Stimulated activated CD8-positive, alpha-beta memory T cell treated with anti-CD3 and anti-CD28 coated beads, Interleukin-2, amount 100 ng/mL, for 48 hours (primary cell): ENCODE results near the gene MUCL3.
"Not testable (repeated sequence)": the region's sequence is repeated elsewhere in the genome, so short reads cannot be mapped to it uniquely, and the experiment has no call there.

Experiments
- DNase-seq, 2 donors: peaks; one replicate each; pipeline ENCODE4 v3.0.0-alpha.2; 2020; ENCODE audit warnings: low read depth in 2 of 2

The MUCL3 gene

DNA sequence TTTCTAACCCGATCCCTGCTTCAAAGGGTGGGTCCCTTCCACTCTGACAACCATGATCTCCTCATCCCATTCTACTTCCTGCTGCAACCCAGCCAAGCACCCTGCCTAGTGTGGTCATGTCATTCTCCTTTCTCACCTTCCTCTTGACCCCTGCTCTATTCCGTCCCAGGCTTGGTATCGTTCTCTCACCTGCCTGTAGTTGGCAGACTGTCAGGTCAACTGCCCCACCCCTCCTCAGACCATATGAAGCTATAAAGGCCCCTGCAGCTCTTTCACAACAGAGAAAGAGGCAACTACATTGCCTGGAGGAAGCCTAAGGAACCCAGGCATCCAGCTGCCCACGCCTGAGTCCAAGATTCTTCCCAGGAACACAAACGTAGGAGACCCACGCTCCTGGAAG, 42.7 kb downstream of the MUCL3 start, which contains the start of gene MUC21:
TSS of gene MUC21 (plus strand) at position 280 of the 400 bp plus-strand sequence. CDS start 241 bp downstream, outside the sequence.
- DNase-seq = no peak

DNA sequence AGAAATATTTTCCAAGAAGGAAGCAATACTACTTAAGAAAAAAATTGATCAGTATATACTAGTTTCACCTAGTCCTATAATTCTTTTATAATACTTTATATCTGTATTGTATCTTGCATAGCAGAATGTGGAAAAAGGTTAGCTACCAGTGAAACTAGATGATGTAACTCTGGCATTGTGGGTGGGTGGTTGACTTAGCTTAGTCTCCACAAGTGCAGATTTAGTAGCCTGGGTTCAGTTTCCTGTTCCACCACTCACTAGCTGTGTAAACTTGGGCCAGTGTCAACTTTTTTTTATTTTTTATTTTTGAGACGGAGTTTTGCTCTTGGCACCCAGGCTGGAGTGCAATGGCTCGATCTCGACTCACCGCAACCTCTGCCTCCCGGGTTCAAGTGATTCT, 44.7 kb downstream of the MUCL3 start:
- DNase-seq = no peak

DNA sequence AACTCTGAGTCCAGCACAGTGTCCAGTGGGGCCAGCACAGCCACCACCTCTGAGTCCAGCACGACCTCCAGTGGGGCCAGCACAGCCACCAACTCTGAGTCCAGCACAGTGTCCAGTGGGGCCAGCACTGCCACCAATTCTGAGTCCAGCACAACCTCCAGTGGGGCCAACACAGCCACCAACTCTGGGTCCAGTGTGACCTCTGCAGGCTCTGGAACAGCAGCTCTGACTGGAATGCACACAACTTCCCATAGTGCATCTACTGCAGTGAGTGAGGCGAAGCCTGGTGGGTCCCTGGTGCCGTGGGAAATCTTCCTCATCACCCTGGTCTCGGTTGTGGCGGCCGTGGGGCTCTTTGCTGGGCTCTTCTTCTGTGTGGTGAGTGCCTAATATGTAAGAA, 46.5 kb downstream of the MUCL3 start:
- DNase-seq = no peak

DNA sequence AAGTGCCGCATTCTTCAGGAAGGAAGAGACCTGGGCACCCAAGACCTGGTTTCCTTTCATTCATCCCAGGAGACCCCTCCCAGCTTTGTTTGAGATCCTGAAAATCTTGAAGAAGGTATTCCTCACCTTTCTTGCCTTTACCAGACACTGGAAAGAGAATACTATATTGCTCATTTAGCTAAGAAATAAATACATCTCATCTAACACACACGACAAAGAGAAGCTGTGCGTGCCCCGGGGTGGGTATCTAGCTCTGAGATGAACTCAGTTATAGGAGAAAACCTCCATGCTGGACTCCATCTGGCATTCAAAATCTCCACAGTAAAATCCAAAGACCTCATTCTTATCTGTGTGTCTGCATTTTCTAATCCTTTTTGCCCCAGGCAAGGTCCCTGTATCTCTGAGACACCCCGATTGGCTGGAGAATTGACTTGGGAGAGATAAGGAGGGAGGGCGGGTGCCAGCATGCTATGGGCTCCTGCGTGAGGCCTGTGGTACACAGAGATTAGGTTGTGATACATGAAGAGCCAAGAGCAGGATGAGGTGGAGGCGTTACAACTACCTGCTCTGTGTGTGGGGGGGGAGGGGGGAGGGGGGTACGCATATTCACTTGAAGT, 47.5 kb downstream of the MUCL3 start:
- no peak for DNase-seq

DNA sequence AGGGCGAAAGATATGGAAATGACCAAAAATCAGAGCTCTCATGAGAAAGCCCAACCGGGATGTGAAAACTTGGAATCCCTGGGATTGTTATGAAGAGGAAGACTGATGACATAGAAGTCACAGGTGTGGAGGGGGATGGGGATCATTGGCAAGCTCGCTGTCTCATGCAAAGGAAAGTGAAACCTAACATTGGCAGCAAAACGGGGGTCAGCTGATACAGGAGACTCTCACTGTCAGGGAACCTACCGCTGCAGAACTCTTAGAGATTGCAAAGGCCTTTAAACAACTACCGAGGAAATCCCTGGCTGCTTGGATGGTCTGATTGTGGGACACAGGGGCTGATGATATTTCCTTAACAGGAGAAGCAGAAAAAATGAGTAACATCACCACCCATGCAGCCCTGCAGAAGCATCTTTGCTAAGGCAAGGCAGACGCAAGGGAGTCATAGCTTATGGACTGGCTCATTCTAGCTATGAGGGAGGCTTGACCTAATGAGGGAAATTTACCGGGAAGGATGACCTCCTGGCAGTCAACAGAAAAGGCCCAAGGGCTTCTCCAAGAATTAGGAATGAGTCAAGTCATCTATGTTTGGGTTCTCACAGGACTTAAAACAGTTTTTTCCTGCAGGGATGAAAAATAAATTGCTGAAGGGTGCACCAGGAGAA, 49.8 kb downstream of the MUCL3 start:
- DNase-seq = no peak

DNA sequence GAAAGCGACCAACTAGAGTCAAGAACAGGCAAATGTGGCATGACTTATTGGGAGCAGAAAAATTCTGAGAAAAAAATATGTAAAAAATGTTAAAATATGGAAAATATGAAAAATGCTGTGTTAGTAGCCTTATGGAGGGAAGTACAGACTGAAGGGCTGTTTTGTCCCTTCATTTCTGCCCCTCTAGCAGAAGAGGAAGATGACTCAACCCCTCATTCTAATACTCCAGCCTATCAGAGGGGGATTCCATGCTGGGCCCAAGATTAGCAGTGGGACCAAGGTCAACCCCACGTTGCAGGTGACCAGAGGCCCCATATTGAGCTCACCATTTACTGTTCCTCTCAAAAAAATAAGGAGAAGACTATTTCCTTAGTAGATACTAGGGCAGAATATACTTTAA, 51.1 kb downstream of the MUCL3 start:
- DNase-seq = no peak

DNA sequence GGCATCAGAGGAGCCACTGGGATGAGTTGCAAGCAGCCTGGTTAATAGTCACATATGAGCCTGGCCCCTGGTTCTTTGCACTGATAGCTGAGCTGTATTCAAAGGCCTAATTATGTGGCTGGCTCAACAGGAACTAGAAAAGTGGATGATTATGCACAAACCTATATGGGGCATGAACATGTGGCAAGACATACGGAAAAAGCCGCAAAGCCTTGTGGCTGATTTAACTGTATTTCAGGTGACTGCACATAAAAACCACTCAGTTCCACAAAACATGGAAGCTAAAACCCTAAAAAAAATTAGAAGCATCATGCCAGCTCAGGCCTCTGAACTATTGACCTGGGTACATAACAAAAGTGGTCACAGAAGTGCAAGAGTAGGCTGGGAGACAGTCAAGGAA, 56.5 kb downstream of the MUCL3 start:
- no peak for DNase-seq

DNA sequence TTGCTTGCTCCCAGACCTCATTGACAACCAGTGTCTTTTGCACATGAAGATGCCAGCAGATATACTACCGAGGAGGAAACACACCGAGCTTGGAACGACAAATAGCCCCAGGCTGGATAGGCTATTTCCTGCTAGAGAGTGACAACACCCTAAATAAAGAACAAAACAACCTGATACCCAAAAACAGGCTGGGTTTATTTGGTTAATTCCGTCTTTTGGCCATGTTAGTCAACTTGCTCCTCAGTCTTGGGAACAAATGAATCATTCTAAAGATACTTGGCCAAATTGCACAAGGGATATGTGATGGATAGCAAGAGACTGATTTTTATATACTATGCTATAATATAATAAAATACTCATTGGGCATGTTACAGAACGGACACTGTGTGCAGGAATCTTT, 58.0 kb downstream of the MUCL3 start:
- no peak for DNase-seq

DNA sequence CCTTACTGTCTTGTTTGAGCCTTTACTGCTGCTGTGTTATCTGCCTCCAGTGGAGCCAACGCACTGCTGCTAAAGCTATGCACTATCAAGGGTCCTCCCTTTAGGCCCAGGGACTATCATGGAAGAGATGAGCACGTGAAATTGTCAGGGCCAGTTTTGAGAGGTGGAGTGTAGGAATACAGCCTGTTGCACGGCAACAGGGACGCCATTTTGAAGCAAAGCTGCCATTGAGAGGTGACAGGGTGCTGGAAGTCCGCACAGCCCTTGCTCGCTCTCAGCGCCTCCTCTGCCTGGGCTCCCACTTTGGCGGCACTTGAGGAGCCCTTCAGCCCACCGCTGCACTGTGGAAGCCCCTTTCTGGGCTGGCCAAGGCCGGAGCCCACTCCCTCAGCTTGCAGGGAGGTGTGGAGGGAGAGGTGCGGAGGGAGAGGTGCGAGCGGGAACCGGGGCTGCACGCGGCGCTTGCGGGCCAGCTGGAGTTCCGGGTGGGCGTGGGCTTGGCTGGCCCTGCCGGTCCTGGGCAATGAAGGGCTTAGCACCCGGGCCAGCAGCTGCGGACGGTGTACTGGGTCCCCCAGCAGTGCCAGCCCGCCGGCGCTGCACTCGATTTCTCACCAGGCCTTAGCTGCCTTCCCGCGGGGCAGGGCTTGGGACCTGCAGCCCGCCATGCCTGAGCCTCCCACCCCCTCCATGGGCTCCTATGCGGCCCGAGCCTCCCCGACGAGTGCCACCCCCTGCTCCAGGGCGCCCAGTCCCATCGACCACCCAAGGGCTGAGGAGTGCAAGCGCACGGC, 59.5 kb downstream of the MUCL3 start:
- not testable (repeated sequence) for DNase-seq

DNA sequence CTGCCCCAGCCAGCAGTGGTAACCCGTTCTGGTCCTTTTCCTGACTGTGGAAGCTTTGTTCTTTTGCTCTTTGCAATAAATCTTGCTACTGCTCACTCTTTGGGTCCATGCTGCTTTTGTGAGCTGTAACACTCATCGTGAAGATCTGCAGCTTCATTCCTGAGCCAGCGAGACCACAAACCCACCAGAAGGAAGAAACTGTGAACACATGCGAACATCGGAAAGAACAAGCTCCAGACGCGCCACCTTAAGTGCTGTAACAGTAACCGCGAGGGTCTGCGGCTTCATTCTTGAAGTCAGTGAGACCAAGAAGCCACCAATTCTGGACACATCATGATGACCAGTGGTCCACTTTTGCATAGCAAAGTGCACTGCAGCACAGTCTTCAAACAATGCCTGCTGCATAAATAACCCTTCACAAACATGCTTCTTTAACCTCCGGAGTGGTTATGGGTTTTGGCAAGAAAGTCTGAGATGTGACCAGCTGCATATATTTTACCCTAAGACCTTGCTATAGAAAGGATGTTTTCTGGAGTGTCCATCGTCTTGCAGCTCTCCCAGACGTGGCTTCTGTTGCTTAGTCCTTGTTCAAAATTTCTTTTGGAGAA, 60.6 kb downstream of the MUCL3 start:
- no peak for DNase-seq

DNA sequence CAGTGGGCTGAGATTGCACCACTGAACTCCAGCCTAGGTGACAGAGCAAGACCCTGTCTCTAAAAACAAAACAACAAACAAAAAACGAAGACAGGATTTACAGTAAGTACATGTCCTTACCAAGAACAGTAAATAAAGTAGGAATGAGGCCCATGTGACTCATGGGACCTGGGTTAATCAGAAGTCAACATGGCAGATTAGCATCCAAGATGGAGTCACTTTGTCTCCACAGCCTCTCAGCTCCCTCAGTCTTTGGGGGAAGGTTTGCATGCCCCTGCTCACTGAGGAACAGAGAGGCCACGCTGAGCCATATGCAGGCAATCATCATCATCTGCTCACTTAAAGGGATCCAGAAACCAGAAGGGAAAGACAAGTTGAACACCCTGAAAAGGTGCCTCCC, 61.7 kb downstream of the MUCL3 start:
- DNase-seq = no peak
